ENCODE measurements around the gene ODAD4. TPM values are rescaled to one million over a fixed set of nuclear protein-coding genes. Genes with fewer than 3 reads are reported as not detected.

ODAD4 gene
- total RNA-seq, 1 donor from 2014 or later = 2.1 TPM

- Mint-ChIP-seq H3K27ac (no peak overlapping the region), H3K36me3 (peaks cover 37% of the 10 kb centered on the region), H3K27me3 (ENCODE audit: low read depth) (no peaks in the 10 kb centered on the region), H3K4me1 (peaks cover 9% of the 10 kb centered on the region), H3K4me3 (no peak overlapping the region), H3K9me3 (no peaks in the 10 kb centered on the region)
- DNase-seq (ENCODE audit: low spot score in 2 of 2, unreplicated experiment in 2 of 2) = no peak
- TF ChIP-seq, protein P1, sequence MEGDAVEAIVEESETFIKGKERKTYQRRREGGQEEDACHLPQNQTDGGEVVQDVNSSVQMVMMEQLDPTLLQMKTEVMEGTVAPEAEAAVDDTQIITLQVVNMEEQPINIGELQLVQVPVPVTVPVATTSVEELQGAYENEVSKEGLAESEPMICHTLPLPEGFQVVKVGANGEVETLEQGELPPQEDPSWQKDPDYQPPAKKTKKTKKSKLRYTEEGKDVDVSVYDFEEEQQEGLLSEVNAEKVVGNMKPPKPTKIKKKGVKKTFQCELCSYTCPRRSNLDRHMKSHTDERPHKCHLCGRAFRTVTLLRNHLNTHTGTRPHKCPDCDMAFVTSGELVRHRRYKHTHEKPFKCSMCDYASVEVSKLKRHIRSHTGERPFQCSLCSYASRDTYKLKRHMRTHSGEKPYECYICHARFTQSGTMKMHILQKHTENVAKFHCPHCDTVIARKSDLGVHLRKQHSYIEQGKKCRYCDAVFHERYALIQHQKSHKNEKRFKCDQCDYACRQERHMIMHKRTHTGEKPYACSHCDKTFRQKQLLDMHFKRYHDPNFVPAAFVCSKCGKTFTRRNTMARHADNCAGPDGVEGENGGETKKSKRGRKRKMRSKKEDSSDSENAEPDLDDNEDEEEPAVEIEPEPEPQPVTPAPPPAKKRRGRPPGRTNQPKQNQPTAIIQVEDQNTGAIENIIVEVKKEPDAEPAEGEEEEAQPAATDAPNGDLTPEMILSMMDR (IDR thresholded peaks at IDR 0.05; ENCODE audit: unreplicated experiment) = no peak
Measured at GRCh38 chr17:41976142-41976768, 45.8 kb downstream of the ODAD4 start.

GRCh38 chr17:41977991-41978390 is 47.6 kb downstream of the ODAD4 start:
- no peak overlapping the region for H3K4me3 Mint-ChIP-seq
- TF ChIP-seq, protein P1 (IDR thresholded peaks at IDR 0.05; ENCODE audit: unreplicated experiment) = no peak
- peaks cover 6% of the 10 kb centered on the region for H3K4me1 Mint-ChIP-seq
- DNase-seq (ENCODE audit: low spot score in 2 of 2, unreplicated experiment in 2 of 2) = no peak
- peaks cover 44% of the 10 kb centered on the region for H3K36me3 Mint-ChIP-seq
- H3K27me3 Mint-ChIP-seq (ENCODE audit: low read depth) = no peaks in the 10 kb centered on the region
- H3K27ac Mint-ChIP-seq = peak overlapping the region; percentile 4
- no peaks in the 10 kb centered on the region for H3K9me3 Mint-ChIP-seq

DNA sequence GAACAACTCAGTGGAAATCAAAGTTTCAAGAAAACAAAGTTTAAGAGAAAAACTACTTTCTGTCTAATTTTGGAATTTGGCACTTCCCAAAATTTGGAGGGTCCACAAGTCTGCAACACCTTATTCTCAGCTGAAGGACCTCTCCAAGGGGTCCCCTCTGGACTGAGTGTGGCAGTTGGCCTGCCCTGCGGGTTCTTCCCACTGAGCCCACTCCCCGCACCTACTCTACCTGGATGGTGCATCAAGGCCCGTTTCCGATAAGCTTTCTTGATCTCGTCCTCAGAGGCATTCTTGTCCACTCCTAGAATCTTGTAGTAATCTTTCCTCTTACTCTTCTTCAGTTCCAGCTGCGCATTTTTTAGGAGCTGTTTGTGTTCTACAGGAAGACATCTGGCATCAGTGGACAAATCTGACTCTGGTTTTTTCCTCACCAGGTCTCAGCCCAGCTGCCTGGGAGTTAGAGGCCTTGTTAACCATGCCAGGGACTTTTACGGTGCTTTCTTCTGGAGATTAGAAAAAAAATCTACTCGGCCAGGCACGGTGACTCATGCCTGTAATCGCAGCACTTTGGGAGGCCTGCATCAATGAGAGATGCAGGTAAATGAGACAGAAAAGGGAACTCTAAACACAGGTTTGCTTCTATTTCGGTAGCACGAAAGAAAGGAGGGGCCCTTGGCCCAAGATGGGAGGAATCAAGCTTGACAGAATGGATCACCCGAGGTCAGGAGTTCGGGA is 51.8 kb downstream of the ODAD4 start:
- H3K36me3 Mint-ChIP-seq = peaks cover 49% of the 10 kb centered on the region
- H3K9me3 Mint-ChIP-seq = no peaks in the 10 kb centered on the region
- H3K27ac Mint-ChIP-seq = no peak overlapping the region

GRCh38 chr17:41984454-41984853 is 54.0 kb downstream of the ODAD4 start:
- Mint-ChIP-seq H3K4me3 (no peak overlapping the region), H3K4me1 (no peaks in the 10 kb centered on the region), H3K27me3 (ENCODE audit: low read depth) (no peaks in the 10 kb centered on the region), H3K9me3 (no peaks in the 10 kb centered on the region), H3K36me3 (peaks cover 52% of the 10 kb centered on the region), H3K27ac (no peak overlapping the region)
- no peak for DNase-seq (ENCODE audit: low spot score in 2 of 2, unreplicated experiment in 2 of 2)
- TF ChIP-seq, protein P1 (IDR thresholded peaks at IDR 0.05; ENCODE audit: unreplicated experiment) = no peak

More for the DNA sequence above, 51.8 kb downstream of the ODAD4 start:
- DNase-seq (ENCODE audit: low spot score in 2 of 2, unreplicated experiment in 2 of 2) = no peak
- no peaks in the 10 kb centered on the region for H3K27me3 Mint-ChIP-seq (ENCODE audit: low read depth)
- no peak overlapping the region for H3K4me3 Mint-ChIP-seq
- TF ChIP-seq, protein P1 (IDR thresholded peaks at IDR 0.05; ENCODE audit: unreplicated experiment) = no peak
- H3K4me1 Mint-ChIP-seq = peaks cover 6% of the 10 kb centered on the region

GRCh38 chr17:41985919-41986318 is 55.5 kb downstream of the ODAD4 start:
- DNase-seq (ENCODE audit: low spot score in 2 of 2, unreplicated experiment in 2 of 2) = no peak
- TF ChIP-seq, protein P1 (IDR thresholded peaks at IDR 0.05; ENCODE audit: unreplicated experiment) = no peak
- no peak overlapping the region for H3K4me3 Mint-ChIP-seq
- H3K9me3 Mint-ChIP-seq = no peaks in the 10 kb centered on the region
- no peaks in the 10 kb centered on the region for H3K4me1 Mint-ChIP-seq
- no peaks in the 10 kb centered on the region for H3K27me3 Mint-ChIP-seq (ENCODE audit: low read depth)
- H3K36me3 Mint-ChIP-seq = peaks cover 45% of the 10 kb centered on the region
- H3K27ac Mint-ChIP-seq = no peak overlapping the region
